GM19099 (cell line): ENCODE measurements around the gene DNAH9.

ENCODE experiments used
- POLR2A ChIP-seq: IDR thresholded peaks from 3 replicates; pipeline ENCODE4 v1.6.1; 2011; ENCODE audit warnings: low read depth; ENCODE audit not compliant: insufficient read length; ENCODE audit errors: extremely low read depth

DNAH9 gene

DNA sequence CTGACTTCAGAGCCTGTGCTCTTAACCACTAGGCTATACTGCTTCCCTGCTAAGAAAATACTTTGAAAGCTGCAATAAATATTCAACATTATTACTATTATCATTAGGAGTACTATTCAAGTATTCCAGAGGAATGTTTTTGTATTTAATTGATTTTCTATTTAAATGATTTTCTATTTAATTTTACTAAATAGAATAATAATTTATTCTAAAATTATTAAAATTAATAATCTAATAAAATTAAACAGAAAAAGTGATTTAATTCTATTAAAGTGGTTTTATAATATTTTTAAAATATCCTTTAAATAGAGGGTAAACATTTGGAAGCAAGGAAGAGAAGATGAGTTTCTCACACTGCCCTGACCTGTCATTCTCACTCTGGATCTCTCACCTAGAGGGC lies 173.8 kb downstream of the DNAH9 start:
- no peak for TF ChIP-seq POLR2A

- TF ChIP-seq POLR2A, result no peak
These were observed 181.6 kb downstream of the DNAH9 start for GRCh38 chr17:11779892-11780291.

GRCh38 chr17:11780621-11781020 lies 182.4 kb downstream of the DNAH9 start:
- no peak for TF ChIP-seq POLR2A

DNA sequence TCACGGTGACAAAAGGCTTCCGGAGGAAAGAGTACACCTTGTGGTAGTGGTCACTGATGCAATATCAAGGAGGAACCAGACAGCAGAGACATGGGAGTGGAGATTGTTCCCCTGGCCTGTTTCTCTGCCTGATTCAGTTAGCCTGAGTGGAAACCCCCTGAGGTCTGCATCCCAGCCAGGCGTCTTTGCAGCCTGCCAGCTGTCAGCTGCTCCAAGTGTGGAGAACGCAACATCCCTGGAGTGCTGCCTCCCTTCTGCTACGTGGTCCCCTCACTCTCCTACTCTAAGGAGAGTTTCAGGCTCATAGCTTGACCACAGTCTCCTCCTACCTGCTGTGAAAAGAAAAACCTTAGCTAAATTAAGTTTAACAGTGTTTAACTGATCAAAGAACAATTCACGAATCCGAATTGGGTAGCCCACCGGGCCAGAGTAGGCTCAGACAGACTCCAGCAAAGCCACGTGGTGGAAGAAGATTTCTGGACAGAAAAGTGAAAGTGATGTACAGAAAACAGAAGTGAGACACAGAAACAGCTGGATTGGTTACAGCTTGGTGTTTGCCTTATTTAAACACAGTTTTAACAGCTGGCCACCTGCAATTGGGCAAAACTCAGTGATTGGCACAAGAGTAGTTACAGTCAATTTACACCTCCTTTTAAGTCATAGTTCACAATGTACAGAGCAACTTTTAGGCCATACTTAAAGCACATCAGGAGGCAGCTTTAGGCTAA lies 188.6 kb downstream of the DNAH9 start:
- TF ChIP-seq POLR2A, result no peak

DNA sequence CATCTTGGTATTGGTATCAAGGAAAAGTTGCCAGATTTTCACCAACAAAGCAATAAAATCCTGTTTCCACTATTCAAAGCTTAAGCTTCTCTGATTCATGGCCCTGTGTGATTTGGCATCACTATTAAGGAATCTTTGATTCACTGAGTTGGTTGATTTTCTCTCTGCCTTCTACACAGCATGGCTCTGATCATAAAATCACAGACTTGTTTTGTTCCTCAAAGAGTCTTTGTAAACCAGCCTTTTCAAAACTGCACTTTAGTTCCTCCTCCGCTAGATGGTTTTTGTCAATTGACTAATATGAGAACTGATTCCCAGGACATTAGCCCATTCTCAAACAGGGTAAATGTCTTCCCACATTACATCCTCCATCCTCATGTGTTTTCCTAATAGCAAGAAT lies 197.6 kb downstream of the DNAH9 start:
- TF ChIP-seq POLR2A, result no peak

GRCh38 chr17:11797803-11798202 lies 199.5 kb downstream of the DNAH9 start:
- TF ChIP-seq POLR2A, result no peak

DNA sequence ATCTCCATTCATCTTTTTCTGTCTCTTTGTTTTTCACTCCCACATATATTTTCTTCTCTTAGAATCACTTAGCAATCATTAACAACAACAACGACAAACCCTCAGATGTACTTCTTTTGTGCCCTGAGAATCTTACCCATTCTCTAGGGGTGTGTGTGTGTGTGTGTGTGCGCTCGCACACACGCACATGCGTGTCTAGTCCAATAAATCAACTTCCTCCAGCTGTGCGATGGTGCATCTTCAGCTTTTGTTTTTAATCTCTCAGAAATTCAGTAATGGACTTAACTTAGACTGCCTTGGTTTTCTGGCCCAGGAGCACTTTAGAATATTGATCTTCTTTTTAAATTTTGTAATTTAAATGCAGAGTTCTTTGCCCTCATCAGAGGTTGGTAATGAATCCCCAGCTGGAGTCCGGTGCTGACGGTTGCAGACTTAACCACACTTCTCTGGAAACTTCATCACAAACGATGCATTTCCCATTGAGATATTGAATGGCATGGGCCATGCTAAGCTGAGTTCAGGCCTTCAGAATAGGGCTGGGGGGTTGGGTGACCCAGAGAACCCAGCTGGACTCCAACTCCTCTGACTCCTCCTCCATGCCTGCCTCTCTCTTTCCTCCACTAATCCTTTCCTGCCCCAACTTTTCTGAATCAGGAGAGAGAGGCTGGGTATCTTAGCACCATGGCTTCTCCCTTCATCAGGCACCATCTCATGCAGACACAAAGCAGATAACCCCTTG lies 205.1 kb downstream of the DNAH9 start:
- no peak for TF ChIP-seq POLR2A

DNA sequence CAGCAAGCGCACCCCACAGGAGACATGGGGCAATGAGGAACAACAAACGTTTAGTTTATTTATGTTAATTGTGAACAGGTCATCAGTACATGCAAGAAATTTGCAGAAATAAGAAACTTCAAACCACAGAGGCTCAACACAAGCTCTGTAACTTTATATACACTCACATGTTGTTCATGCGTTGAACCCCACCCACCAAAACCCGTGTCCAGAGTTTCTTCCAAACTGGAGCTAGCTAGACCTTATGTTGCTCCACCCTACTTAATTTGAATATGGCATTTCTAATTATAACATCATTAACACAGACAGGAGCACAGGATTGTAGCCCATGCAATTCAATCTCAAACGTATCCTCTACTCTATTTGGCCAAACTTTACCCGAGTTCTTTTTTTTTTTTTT lies 206.9 kb downstream of the DNAH9 start:
- no peak for TF ChIP-seq POLR2A

- TF ChIP-seq POLR2A, result no peak
These were observed 207.7 kb downstream of the DNAH9 start for GRCh38 chr17:11805952-11806351.

- no peak for TF ChIP-seq POLR2A
These were observed 209.3 kb downstream of the DNAH9 start for GRCh38 chr17:11807606-11808005.

GRCh38 chr17:11813278-11813677 lies 215.0 kb downstream of the DNAH9 start:
- no peak for TF ChIP-seq POLR2A

DNA sequence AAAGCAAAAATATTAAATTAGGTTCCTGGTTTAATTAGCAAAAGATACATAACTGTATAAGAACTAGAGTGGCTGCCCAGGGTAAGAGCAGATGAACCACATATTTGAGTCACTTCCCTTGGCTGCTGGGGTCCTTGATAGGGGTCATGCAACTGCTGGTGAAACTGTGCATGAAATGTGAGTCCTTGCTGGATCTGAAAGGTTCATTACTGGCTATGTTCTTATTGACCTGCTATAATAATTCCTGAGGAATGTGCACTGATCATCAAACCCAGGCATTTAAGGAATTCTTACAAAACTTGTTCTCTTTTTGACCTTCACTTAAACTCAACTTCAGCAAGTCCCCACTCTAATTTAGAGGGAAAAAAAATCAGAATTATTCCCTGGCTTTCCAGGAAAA lies 215.6 kb downstream of the DNAH9 start:
- TF ChIP-seq POLR2A, result no peak

- no peak for TF ChIP-seq POLR2A
These were observed 216.5 kb downstream of the DNAH9 start for GRCh38 chr17:11814655-11815262.

- TF ChIP-seq POLR2A, result no peak
These were observed 218.1 kb downstream of the DNAH9 start for GRCh38 chr17:11816409-11816808.

DNA sequence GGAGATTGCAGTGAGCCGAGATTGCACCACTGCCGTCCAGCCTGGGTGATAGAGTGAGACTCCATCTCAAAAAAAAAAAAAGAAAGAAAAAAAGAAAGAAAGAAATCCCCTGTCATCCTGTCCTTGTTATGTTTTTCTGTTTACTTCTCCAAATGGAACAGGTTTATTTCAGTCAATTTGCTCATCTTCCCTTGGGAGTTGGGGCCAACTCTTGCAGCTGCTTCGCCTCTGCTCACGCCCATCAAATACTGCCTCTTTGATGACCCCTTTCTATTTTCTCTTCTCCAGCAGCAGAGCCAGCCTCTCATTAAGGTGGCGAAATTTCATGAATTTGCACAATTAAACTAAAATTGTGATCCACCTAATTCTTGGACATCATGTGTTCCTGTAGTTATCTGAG lies 225.6 kb downstream of the DNAH9 start:
- TF ChIP-seq POLR2A, result no peak

GRCh38 chr17:11825572-11826209 lies 227.4 kb downstream of the DNAH9 start:
- no peak for TF ChIP-seq POLR2A

DNA sequence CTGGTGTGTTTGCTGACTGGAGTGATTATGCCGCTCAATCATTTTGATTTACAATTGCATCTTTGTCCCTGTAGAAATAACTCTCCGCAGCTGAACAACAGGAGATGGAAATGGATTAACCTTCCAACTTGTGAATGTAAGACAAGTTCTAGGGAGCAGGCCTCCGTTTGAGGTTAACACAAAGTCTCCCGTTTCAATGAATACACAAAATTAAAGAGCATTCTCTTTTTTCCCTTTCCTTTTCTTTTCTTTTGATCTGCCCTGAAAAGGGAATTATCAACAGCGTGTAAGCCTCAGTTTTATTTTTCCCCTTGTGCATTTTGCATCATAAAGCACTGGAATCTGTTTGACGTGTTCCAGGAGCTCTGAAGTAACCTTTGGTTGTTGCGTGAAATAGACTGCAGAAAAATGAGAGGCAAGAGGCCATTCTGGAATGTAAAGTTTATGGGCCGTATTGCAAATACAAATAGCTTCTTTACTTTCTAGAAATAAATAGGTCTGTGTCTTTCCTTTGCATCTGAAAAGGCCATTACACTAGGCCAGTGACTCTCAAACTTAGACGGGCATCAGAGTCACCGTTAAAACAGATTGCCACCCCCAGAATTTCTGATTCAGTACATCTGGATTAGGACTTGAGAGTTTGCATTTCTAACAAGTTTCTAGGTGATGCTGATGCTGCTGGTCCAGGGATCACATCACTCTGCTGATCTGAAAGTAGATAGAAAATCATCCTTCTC lies 234.3 kb downstream of the DNAH9 start:
- TF ChIP-seq POLR2A, result no peak
